Fibroblast of the aortic adventitia (primary cell): ENCODE results near the gene SCIMP. TPM values are rescaled to one million over a fixed set of nuclear protein-coding genes. Genes with fewer than 3 reads are reported as not detected.
"Not testable (repeated sequence)": the region's sequence is repeated elsewhere in the genome, so short reads cannot be mapped to it uniquely, and the experiment has no call there.

Experiments used
- DNase-seq: peaks from one replicate; pipeline ENCODE4 v3.0.0-alpha.2; 2010; ENCODE audit warnings: low read depth
- H3K4me3 ChIP-seq: 2 replicates; pipeline ENCODE4 v1.5.1; 2011; ENCODE audit warnings: low read depth, mild to moderate bottlenecking, control low read depth, low read length, moderate library complexity
- CTCF ChIP-seq: IDR thresholded peaks from 2 replicates; pipeline ENCODE4 v1.5.1; 2011; ENCODE audit warnings: mild to moderate bottlenecking, low read length, control low read depth, inconsistent platforms; ENCODE audit not compliant: insufficient read depth
- total RNA-seq: library from RNA; depleted of rRNA; stranded (reverse); fragments of >200 nt; gene quantifications from 2 replicates; pipeline ENCODE4 v1.2.3, GENCODE V29; 2012; ENCODE audit warnings: low replicate concordance

SCIMP gene
- total RNA-seq, 1 donor = not detected

- H3K4me3 ChIP-seq = no peak overlapping the region
- DNase-seq = no peak
- no peak for TF ChIP-seq CTCF
These were observed 14.6 kb downstream of the SCIMP start for GRCh38 chr17:5220074-5220473.

GRCh38 chr17:5219536-5219935 lies 15.1 kb downstream of the SCIMP start:
- DNase-seq = no peak
- H3K4me3 ChIP-seq = no peak overlapping the region

GRCh38 chr17:5217562-5217961 lies 17.1 kb downstream of the SCIMP start:
- H3K4me3 ChIP-seq = not testable (repeated sequence)

More at GRCh38 chr17:5219536-5219935, 15.1 kb downstream of the SCIMP start:
- TF ChIP-seq CTCF = no peak

GRCh38 chr17:5211458-5211857 lies 23.2 kb downstream of the SCIMP start:
- H3K4me3 ChIP-seq = no peak overlapping the region
- no peak for DNase-seq
- no peak for TF ChIP-seq CTCF

More at GRCh38 chr17:5217562-5217961, 17.1 kb downstream of the SCIMP start:
- DNase-seq = not testable (repeated sequence)

- no peak for TF ChIP-seq CTCF
- DNase-seq = no peak
- H3K4me3 ChIP-seq = no peak overlapping the region
These were observed 23.9 kb downstream of the SCIMP start for GRCh38 chr17:5210614-5211252.

- no peak for DNase-seq
- H3K4me3 ChIP-seq = no peak overlapping the region
- no peak for TF ChIP-seq CTCF
These were observed 24.6 kb downstream of the SCIMP start for GRCh38 chr17:5210091-5210490.

- H3K4me3 ChIP-seq = no peak overlapping the region
- no peak for TF ChIP-seq CTCF
- DNase-seq = peak; percentile 58
These were observed 25.3 kb downstream of the SCIMP start for GRCh38 chr17:5209396-5209795.
